Small intestine (tissue), 7 donors: Measurements from ENCODE around the gene SETBP1. TPM values are rescaled to one million over a fixed set of nuclear protein-coding genes. Genes with fewer than 3 reads are reported as not detected.

Source experiments
- DNase-seq, 2 donors: peaks; one replicate each; pipeline versions ENCODE4 v3.0.0 to v3.0.0-alpha.2; 2013
- FAIRE-seq: peaks from 2 replicates; lab custom pipeline; 2012; peaks lifted over from hg19 to GRCh38; lab: Jason Lieb, UNC
- H3K27ac ChIP-seq, 3 donors: one replicate each; pipeline ENCODE4 v1.5.1; 2013; ENCODE audit warnings: low read length in 2 of 3, mild to moderate bottlenecking in 2 of 3, control low read depth in 1 of 3, inconsistent platforms in 1 of 3, low read depth in 1 of 3, moderate library complexity in 1 of 3
- H3K27me3 ChIP-seq, 3 donors: one replicate each; pipeline ENCODE4 v1.6.1; 2013; ENCODE audit warnings: low read length in 3 of 3, inconsistent platforms in 1 of 3; ENCODE audit not compliant: control insufficient read depth in 3 of 3, insufficient read depth in 3 of 3
- H3K36me3 ChIP-seq, 3 donors: one replicate each; pipeline ENCODE4 v1.6.1; 2013; ENCODE audit warnings: low read length in 3 of 3, inconsistent platforms in 1 of 3, low read depth in 1 of 3, mild to moderate bottlenecking in 1 of 3, moderate library complexity in 1 of 3; ENCODE audit not compliant: control insufficient read depth in 3 of 3, insufficient read depth in 2 of 3
- H3K4me1 ChIP-seq, 3 donors: one replicate each; pipeline ENCODE4 v1.6.1; 2013; ENCODE audit warnings: low read length in 2 of 3, inconsistent platforms in 1 of 3, low read depth in 1 of 3, mild to moderate bottlenecking in 1 of 3, moderate library complexity in 1 of 3; ENCODE audit not compliant: control insufficient read depth in 3 of 3, insufficient read depth in 2 of 3
- H3K4me3 ChIP-seq, 3 donors: one replicate each; pipeline ENCODE4 v1.5.1; 2013; ENCODE audit warnings: low read length in 3 of 3, control low read depth in 1 of 3, inconsistent platforms in 1 of 3, low read depth in 1 of 3, mild to moderate bottlenecking in 1 of 3, moderate library complexity in 1 of 3
- H3K9me3 ChIP-seq, 2 donors: one replicate each; pipeline ENCODE4 v1.6.1; 2013; ENCODE audit warnings: low read depth in 1 of 2, low read length in 1 of 2; ENCODE audit not compliant: control insufficient read depth in 2 of 2, insufficient read depth in 1 of 2
- WGBS, 3 donors: extraction: QIAGEN DNeasy Blood & Tissue Kit; methylation state at CpG; one replicate each; pipeline ENCODE4 v1.1.7; 2013; 5-methylcytosine and 5-hydroxymethylcytosine counted together
- polyA plus RNA-seq, 4 donors: library from polyadenylated mRNA; stranded (reverse) in 3 of 4; unstranded in 1 of 4; fragments of 200-250 nt in 3 of 4; fragments of 120-200 nt in 1 of 4; gene quantifications; one replicate each; pipeline versions ENCODE4 v1.2.1 to v1.2.3, GENCODE V29; 2013
- donor health status: healthy with polysubstance abuse.
- donor health status: control.
- donor health status: control.
- donor health status: Bipolar disorder and iron deficiency.
- donor health status: healthy.

SETBP1 gene
- polyA plus RNA-seq, 4 donors = 0.54 to 5.8 (median 1.8) TPM; not detected in 1

- 60 to 90% (median 82%) methylated on average over 8 of the region's 8 CpGs for WGBS, 3 donors
- no peak for DNase-seq
- Histone ChIP-seq H3K27ac (peak overlapping the region in 1 of 3 donors; percentile 15), H3K4me3 (no peak overlapping the region), H3K4me1 (peaks cover 0 to 19% (median 8%) of the 10 kb centered on the region in 3 donors), H3K27me3 (no peaks in the 10 kb centered on the region), H3K36me3 (peaks cover 0 to 3% (median 0%) of the 10 kb centered on the region in 3 donors), H3K9me3 (no peaks in the 10 kb centered on the region)
- no peak for FAIRE-seq
These were observed 111.9 kb downstream of the SETBP1 start for GRCh38 chr18:44792456-44793061.

- 82 to 90% (median 88%) methylated on average over 2 of the region's 2 CpGs for WGBS, 3 donors
- no peak for DNase-seq
- Histone ChIP-seq H3K4me1 (peaks cover 0 to 25% (median 6%) of the 10 kb centered on the region in 3 donors), H3K9me3 (no peaks in the 10 kb centered on the region), H3K27ac (no peak overlapping the region), H3K27me3 (no peaks in the 10 kb centered on the region), H3K4me3 (no peak overlapping the region), H3K36me3 (peaks cover 0 to 3% (median 0%) of the 10 kb centered on the region in 3 donors)
- no peak for FAIRE-seq
These were observed 112.5 kb downstream of the SETBP1 start for GRCh38 chr18:44793194-44793593.

- Histone ChIP-seq H3K36me3 (peaks cover 0 to 3% (median 0%) of the 10 kb centered on the region in 3 donors), H3K4me3 (no peak overlapping the region), H3K27ac (no peak overlapping the region), H3K9me3 (no peaks in the 10 kb centered on the region), H3K27me3 (no peaks in the 10 kb centered on the region), H3K4me1 (peaks cover 0 to 30% (median 4%) of the 10 kb centered on the region in 3 donors)
- no peak for DNase-seq
- 69 to 90% (median 83%) methylated on average over 1 of the region's 1 CpG for WGBS, 3 donors
- no peak for FAIRE-seq
These were observed 113.0 kb downstream of the SETBP1 start for GRCh38 chr18:44793685-44794084.

GRCh38 chr18:44795241-44795640 lies 114.6 kb downstream of the SETBP1 start:
- peaks cover 0 to 44% (median 4%) of the 10 kb centered on the region in 3 donors for H3K4me1 ChIP-seq
- DNase-seq (no peak), FAIRE-seq (no peak)
- no peak overlapping the region for H3K27ac ChIP-seq
- H3K27me3 ChIP-seq = no peaks in the 10 kb centered on the region
- H3K4me3 ChIP-seq = no peak overlapping the region
- peaks cover 0 to 3% (median 0%) of the 10 kb centered on the region in 3 donors for H3K36me3 ChIP-seq
- WGBS, 3 donors = 88 to 94% (median 89%) methylated on average over 4 of the region's 4 CpGs
- no peaks in the 10 kb centered on the region for H3K9me3 ChIP-seq

- 46 to 76% (median 58%) methylated on average over 6 of the region's 6 CpGs for WGBS, 3 donors
- Histone ChIP-seq H3K4me1 (peaks cover 0 to 45% (median 2%) of the 10 kb centered on the region in 3 donors), H3K27me3 (no peaks in the 10 kb centered on the region), H3K36me3 (peaks cover 0 to 3% (median 0%) of the 10 kb centered on the region in 3 donors), H3K27ac (peak overlapping the region in 1 of 3 donors; percentile 64), H3K4me3 (no peak overlapping the region), H3K9me3 (no peaks in the 10 kb centered on the region)
- no peak for FAIRE-seq
- peak; percentile 69 to 91 for DNase-seq
These were observed 116.0 kb downstream of the SETBP1 start for GRCh38 chr18:44796429-44797428.

- FAIRE-seq (no peak), DNase-seq (peak in 1 of 2 donors; percentile 61)
- H3K9me3 ChIP-seq = no peaks in the 10 kb centered on the region
- H3K36me3 ChIP-seq = no peaks in the 10 kb centered on the region
- peak overlapping the region in 1 of 3 donors; percentile 1 for H3K27ac ChIP-seq
- no peak overlapping the region for H3K4me3 ChIP-seq
- 61 to 71% (median 61%) methylated on average over 3 of the region's 3 CpGs for WGBS, 3 donors
- H3K4me1 ChIP-seq = peaks cover 0 to 63% (median 2%) of the 10 kb centered on the region in 3 donors
- no peaks in the 10 kb centered on the region for H3K27me3 ChIP-seq
These were observed 117.9 kb downstream of the SETBP1 start for GRCh38 chr18:44798433-44799048.

- DNase-seq (no peak), FAIRE-seq (no peak)
- Histone ChIP-seq H3K4me1 (peaks cover 0 to 67% (median 2%) of the 10 kb centered on the region in 3 donors), H3K36me3 (no peaks in the 10 kb centered on the region), H3K27ac (no peak overlapping the region), H3K27me3 (no peaks in the 10 kb centered on the region), H3K4me3 (no peak overlapping the region), H3K9me3 (no peaks in the 10 kb centered on the region)
- 87 to 94% (median 92%) methylated on average over 4 of the region's 4 CpGs for WGBS, 3 donors
These were observed 118.8 kb downstream of the SETBP1 start for GRCh38 chr18:44799382-44799906.
